DMS79 treated with DMSO at 0.1 percent for 48 hours (cell line): ENCODE data around the gene EXOC6B.

Experiments used
- DNase-seq: peaks from one replicate; lab custom pipeline; 2025; lab: John Stamatoyannopoulos, UW

EXOC6B gene

GRCh38 chr2:72825257-72826155 is at the start of gene EXOC6B:
Gene EXOC6B (minus strand): TSS chr2:72826033.
- DNase-seq, result peak; percentile 92

GRCh38 chr2:72871880-72872279 is 46.0 kb upstream of the EXOC6B start:
- no peak for DNase-seq

GRCh38 chr2:72871060-72871459 is 45.2 kb upstream of the EXOC6B start:
- no peak for DNase-seq

GRCh38 chr2:72864500-72864899 is 38.7 kb upstream of the EXOC6B start:
- DNase-seq, result no peak

GRCh38 chr2:72863046-72863445 is 37.2 kb upstream of the EXOC6B start:
- DNase-seq, result no peak

GRCh38 chr2:72862239-72862988 is 36.6 kb upstream of the EXOC6B start:
- peak; percentile 75 for DNase-seq

- peak; percentile 74 for DNase-seq
These were observed 34.0 kb upstream of the EXOC6B start for GRCh38 chr2:72859831-72860262.

- no peak for DNase-seq
These were observed 25.5 kb upstream of the EXOC6B start for GRCh38 chr2:72851333-72851732.

GRCh38 chr2:72849138-72849462 is 23.3 kb upstream of the EXOC6B start:
- no peak for DNase-seq

- no peak for DNase-seq
These were observed 22.8 kb upstream of the EXOC6B start for GRCh38 chr2:72848436-72849137.

GRCh38 chr2:72847534-72848315 is 21.9 kb upstream of the EXOC6B start:
- DNase-seq, result no peak

GRCh38 chr2:72846171-72847095 is 20.6 kb upstream of the EXOC6B start:
- peak; percentile 31 for DNase-seq

- no peak for DNase-seq
These were observed 17.5 kb upstream of the EXOC6B start for GRCh38 chr2:72843301-72843700.

GRCh38 chr2:72841462-72842125 is 15.8 kb upstream of the EXOC6B start:
- DNase-seq, result no peak

GRCh38 chr2:72840066-72840465 is 14.2 kb upstream of the EXOC6B start:
- DNase-seq, result no peak

GRCh38 chr2:72837171-72837570 is 11.3 kb upstream of the EXOC6B start:
- DNase-seq, result no peak

- no peak for DNase-seq
These were observed 9.6 kb upstream of the EXOC6B start for GRCh38 chr2:72835403-72835802.

- DNase-seq, result no peak
These were observed 8.8 kb upstream of the EXOC6B start for GRCh38 chr2:72834596-72834995.

GRCh38 chr2:72833084-72833714 is 7.4 kb upstream of the EXOC6B start:
- DNase-seq, result no peak

- no peak for DNase-seq
These were observed 4.4 kb upstream of the EXOC6B start for GRCh38 chr2:72830273-72830672.
